Right lung (tissue), 10 donors: ENCODE results near the gene MEFV. TPM values are rescaled to one million over a fixed set of nuclear protein-coding genes. Genes with fewer than 3 reads are reported as not detected.
"Not testable (repeated sequence)": the region's sequence is repeated elsewhere in the genome, so short reads cannot be mapped to it uniquely, and the experiment has no call there.

Experiments
- DNase-seq, 2 donors: peaks; one replicate each; pipeline ENCODE4 v3.0.0-alpha.2; 2013
- long read RNA-seq, 8 donors: transcript quantifications; one replicate each; lab custom pipeline, GENCODE V29; 2026
- polyA plus RNA-seq, 5 donors: library from polyadenylated mRNA; unstranded; fragments of 120-200 nt; gene quantifications; one replicate each; pipeline versions ENCODE4 v1.2.1 to v1.2.3, GENCODE V29; 2013; ENCODE audit warnings: inconsistent platforms in 1 of 5, low replicate concordance in 1 of 5; ENCODE audit not compliant: insufficient read length in 5 of 5, insufficient read depth in 1 of 5

MEFV gene, protein sequence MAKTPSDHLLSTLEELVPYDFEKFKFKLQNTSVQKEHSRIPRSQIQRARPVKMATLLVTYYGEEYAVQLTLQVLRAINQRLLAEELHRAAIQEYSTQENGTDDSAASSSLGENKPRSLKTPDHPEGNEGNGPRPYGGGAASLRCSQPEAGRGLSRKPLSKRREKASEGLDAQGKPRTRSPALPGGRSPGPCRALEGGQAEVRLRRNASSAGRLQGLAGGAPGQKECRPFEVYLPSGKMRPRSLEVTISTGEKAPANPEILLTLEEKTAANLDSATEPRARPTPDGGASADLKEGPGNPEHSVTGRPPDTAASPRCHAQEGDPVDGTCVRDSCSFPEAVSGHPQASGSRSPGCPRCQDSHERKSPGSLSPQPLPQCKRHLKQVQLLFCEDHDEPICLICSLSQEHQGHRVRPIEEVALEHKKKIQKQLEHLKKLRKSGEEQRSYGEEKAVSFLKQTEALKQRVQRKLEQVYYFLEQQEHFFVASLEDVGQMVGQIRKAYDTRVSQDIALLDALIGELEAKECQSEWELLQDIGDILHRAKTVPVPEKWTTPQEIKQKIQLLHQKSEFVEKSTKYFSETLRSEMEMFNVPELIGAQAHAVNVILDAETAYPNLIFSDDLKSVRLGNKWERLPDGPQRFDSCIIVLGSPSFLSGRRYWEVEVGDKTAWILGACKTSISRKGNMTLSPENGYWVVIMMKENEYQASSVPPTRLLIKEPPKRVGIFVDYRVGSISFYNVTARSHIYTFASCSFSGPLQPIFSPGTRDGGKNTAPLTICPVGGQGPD
- polyA plus RNA-seq = under 1 TPM; 0.40 to 0.67 (median 0.47) TPM
- long read RNA-seq, donor 1 = 0 reads
- long read RNA-seq, donor 2 = 0 reads
- long read RNA-seq, donor 3 = 0 reads
- long read RNA-seq, donor 4 = 0 reads
- long read RNA-seq, donor 5 = 0 reads
- long read RNA-seq, donor 6 = 0 reads
- long read RNA-seq, donor 7 = 0 reads
- long read RNA-seq, donor 8 = 0 reads

DNA sequence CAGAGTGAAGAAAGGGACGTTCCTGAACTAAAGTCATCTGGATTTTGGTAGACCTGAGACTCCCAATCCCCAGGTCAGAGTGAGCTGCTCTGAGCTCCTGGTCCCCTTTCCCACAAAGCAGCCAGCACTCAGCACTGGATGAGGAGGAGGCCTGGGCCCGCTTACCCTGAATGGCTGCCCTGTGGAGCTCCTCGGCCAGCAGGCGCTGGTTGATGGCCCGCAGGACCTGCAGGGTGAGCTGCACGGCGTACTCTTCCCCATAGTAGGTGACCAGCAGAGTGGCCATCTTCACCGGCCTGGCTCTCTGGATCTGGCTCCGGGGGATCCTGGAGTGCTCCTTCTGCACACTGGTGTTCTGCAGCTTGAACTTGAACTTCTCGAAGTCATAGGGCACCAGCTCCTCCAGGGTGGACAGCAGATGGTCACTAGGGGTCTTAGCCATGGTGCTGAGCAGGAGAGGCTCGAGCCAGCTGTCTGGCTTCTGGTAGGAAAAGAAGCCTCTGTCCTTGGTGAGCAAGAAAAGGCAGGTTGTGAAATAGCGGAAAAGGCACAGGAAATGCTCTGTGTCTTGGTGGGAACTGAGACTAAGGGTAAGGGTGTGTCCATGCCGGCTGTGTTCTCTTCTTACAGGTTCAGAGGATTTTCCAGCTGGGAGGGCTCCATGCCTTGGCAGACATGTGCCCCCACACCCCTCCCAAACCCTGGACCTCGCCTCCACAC is at the start of gene MEFV:
MEFV (minus strand) TSS at position 488 of the 720 bp plus-strand sequence; CDS start at position 442, 46 bp downstream.
- DNase-seq = no peak

DNA sequence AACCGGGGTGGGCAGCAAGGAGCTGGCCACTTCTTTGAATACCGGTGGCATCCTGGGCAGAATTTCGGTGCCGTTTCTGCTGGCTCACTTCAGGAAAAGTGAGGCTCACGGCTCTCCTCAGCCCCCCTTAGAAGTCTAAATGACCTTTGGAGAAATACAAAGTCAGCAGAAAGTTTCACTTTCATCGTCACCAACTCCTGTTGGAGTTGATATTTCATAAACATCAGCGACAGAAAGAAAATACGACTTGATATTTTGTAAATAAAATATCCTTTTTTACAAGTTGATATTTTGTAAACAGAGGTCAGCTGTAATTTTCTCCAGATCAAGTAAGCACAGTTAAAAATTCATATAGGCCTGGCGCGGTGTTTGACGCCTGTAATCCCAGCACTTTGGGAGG is 49.6 kb upstream of the MEFV start:
- DNase-seq = no peak

- peak; percentile 90 to 91 for DNase-seq
Measured at GRCh38 chr16:3305109-3306068, 49.0 kb upstream of the MEFV start, which contains the start of the genes TIGD7 and ZNF75A. TSS of gene TIGD7 (minus strand) at chr16:3305430. CDS start at chr16:3300614, 4,816 bp downstream. TSS of gene ZNF75A (plus strand) at chr16:3305497. CDS start at chr16:3308429, 2,932 bp downstream.

DNA sequence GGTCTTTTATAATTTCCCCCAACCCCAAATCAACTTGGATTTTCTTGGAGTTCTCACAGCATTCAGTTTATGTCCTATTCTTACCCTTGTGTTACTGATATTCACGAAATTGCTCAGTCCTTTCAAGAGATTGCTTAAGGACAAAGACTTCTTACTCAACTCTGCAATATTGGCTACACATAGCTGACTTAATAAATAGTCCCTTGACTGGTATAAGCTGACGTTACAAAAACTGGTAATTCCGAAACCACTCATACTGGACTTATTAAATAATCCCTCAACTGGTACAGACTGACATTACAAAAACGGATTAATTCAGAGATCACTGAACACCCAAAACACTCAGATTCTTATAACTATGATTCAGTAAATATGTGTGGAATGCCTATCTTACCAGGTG is 47.9 kb upstream of the MEFV start:
- no peak for DNase-seq

GRCh38 chr16:3295783-3296182 is 39.4 kb upstream of the MEFV start:
- no peak for DNase-seq

GRCh38 chr16:3295209-3295608 is 38.8 kb upstream of the MEFV start:
- no peak for DNase-seq

GRCh38 chr16:3292604-3293003 is 36.2 kb upstream of the MEFV start:
- no peak for DNase-seq

DNA sequence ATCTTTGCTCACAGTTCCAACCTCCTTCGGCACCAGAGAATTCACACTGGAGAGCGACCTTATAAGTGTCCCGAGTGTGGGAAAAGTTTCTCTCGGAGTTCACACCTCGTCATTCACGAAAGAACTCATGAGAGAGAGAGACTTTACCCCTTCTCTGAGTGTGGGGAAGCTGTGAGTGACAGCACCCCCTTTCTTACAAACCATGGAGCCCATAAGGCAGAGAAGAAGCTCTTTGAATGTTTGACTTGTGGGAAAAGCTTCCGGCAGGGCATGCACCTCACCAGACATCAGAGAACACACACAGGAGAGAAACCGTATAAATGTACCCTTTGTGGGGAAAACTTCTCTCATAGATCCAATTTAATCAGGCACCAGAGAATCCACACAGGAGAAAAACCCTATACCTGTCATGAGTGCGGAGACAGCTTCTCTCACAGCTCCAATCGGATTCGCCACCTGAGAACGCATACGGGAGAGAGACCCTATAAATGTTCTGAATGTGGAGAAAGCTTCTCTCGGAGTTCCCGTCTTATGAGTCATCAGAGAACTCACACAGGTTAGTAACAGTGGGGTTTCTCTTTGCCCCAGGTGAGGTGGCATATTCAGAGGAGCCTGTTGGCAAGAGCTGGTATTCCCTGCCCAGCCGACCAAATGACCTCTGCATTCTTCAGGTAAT is 33.7 kb upstream of the MEFV start:
- no peak for DNase-seq

DNA sequence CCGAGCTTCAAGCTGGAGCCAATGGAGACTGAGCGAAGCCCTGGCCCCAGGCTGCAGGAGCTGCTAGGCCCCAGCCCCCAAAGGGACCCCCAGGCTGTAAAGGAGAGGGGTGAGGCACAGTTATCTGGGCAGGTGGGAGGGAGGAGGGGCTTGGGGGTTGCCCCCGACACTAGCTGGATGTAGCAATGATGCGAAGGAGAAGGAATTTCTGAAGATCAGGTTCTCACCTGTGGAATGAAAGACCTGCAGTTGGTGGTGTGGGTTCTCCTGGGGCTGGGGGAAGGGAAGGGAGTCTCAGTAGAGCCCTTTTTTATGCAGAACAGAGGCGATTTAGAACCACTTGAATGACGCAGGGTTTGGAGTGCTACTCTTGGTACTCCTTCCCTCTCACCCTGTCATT is 28.7 kb upstream of the MEFV start:
- DNase-seq = no peak

- DNase-seq = no peak
Measured at GRCh38 chr16:3283543-3284447, 27.4 kb upstream of the MEFV start.

- peak; percentile 94 to 97 for DNase-seq
Measured at GRCh38 chr16:3282730-3283542, 26.5 kb upstream of the MEFV start, which contains the start of gene ZNF263. TSS of gene ZNF263 (plus strand) at chr16:3283491. CDS start at chr16:3283819, 328 bp downstream.

DNA sequence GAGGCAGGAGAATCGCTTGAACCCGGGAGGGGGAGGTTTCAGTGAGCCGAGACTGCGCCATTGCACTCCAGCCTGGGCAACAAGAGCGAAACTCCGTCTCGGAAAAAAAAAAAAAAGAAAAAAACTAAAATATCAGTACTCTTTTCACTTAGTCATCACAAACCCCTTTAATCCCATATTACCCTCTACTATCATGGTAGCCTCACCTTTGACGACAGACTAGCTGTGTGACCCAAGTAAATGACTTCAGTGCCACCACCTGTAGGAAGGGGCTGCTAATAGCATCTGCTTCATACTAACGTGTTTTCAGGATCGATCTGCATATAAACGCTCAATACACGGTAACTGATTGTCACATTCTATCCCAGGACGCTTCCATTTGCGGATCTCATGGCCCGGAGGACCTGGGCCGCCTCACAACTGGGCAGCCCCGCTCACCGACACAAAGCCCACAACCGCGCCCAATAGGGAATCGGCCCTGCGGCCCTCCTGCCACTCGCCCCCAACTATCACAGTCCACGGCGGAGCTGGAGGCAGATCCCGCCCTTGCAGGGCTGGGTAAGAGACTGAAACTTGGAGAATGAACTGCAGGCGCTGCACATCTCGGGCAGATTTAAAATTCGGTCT is 25.8 kb upstream of the MEFV start:
- no peak for DNase-seq

DNA sequence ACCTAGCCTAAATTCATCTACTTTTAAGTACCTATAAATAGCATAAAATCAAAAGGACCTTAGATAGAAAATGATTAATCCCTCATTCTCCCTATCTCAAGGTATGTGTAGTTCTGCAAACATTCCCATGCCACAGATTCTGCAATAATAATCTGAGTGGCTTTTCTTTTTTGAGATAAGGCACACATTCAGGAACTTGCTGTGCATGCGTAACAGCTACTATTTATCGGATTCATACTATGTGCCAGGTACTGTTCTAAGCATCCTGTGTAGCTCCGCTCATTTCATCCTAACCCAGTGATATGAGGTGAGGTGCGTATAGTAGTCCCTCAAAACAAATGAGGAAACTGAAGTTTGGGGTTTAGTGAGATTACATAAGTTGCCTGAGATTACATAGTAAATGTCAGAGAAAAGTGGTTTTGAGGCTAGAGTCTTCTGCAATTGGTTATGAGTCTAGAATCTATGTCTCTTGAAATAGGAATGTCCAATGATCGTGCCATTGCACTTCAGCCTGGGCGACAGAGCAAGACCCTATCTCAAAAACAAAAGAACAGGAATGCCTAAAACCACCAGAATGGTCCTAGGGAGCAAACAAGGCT is 24.9 kb upstream of the MEFV start:
- DNase-seq = no peak

DNA sequence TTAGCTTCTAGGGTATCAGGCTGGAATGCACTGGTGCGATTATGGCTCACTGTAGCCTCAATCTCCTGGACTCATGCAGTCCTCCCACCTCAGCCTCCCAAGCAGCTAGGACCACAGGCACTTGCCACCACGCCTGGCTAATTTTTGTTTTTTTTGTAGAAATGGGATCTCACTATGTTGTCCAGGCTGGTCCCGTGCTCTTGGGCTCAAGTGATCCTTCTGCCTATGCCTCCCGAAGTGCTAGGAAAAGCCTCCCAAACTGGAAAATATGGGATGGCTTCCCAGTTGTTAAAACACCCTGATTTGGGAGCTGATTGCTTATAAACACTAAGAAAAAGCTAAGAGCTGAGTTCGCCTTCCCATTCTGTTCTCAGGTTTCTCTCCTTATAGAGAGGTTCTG is 20.2 kb upstream of the MEFV start:
- DNase-seq = no peak

GRCh38 chr16:3274947-3275346 is 18.5 kb upstream of the MEFV start:
- DNase-seq = no peak

DNA sequence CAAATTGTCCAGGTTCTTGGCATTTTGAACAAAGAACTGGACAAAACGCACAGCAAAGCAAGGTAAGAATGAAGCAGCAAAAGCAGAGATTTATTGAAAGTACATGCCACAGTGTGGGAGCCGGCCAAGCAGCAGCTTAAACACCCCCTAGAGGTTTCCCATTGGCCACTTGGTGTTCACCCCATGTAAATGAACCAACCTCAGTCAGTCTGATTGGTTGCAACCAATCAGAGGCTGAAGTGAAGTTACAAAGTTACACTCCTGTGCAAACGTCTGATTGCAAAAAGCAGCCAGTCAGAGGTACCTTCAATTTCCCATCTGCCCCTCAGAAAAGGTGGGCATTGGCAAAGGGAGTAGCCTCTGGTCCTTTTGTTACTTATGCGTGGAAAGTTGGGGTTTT is 18.1 kb upstream of the MEFV start:
- no peak for DNase-seq

DNA sequence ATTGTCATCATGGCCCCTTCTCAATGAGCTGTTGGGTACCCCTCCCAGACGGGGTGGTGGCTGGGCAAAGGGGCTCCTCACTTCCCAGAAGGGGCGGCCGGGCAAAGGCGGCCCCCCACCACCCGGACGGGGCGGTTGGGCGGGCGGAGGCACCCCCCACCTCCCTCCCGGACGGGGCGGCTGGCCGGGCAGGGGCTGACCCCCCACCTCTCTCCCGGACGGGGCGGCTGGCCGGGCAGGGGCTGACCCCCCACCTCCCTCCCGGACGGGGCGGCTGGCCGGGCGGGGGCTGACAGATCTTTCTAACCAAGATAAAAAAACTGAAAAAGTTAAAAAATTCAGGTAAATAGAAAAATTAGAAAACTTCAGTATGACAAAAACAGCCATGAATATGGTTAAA is 14.8 kb upstream of the MEFV start:
- not testable (repeated sequence) for DNase-seq
